ENCODE results near the gene SPOCK1. TPM values are rescaled to one million over a fixed set of nuclear protein-coding genes. Genes with fewer than 3 reads are reported as not detected.

SPOCK1 gene
- total RNA-seq, 1 experiment from 2014 or later = 4.0 TPM

- H3K4me1 ChIP-seq (ENCODE audit: insufficient read depth, low read length, poor library complexity, severe bottlenecking) = no peaks in the 10 kb centered on the region
- POLR2A ChIA-PET (ENCODE audit: low non-redundant PET) = no interaction called here
- no peaks in the 10 kb centered on the region for H3K9me3 ChIP-seq (ENCODE audit: low read depth, low read length, poor library complexity, severe bottlenecking)
- no peaks in the 10 kb centered on the region for H3K36me3 ChIP-seq (ENCODE audit: insufficient read depth, low read length, poor library complexity, severe bottlenecking)
- no peak for TF ChIP-seq EZH2 (IDR thresholded peaks at IDR 0.05; ENCODE audit: borderline replicate concordance, low read depth, low read length, poor library complexity, severe bottlenecking)
- TF ChIP-seq, protein P1, sequence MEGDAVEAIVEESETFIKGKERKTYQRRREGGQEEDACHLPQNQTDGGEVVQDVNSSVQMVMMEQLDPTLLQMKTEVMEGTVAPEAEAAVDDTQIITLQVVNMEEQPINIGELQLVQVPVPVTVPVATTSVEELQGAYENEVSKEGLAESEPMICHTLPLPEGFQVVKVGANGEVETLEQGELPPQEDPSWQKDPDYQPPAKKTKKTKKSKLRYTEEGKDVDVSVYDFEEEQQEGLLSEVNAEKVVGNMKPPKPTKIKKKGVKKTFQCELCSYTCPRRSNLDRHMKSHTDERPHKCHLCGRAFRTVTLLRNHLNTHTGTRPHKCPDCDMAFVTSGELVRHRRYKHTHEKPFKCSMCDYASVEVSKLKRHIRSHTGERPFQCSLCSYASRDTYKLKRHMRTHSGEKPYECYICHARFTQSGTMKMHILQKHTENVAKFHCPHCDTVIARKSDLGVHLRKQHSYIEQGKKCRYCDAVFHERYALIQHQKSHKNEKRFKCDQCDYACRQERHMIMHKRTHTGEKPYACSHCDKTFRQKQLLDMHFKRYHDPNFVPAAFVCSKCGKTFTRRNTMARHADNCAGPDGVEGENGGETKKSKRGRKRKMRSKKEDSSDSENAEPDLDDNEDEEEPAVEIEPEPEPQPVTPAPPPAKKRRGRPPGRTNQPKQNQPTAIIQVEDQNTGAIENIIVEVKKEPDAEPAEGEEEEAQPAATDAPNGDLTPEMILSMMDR (conservative IDR thresholded peaks at IDR 0.05; ENCODE audit: low read depth, low read length) = no peak
- intact Hi-C loops (cut with micrococcal nuclease; ENCODE audit: unreplicated experiment) = no loop called here
- H3K27ac ChIP-seq (ENCODE audit: low read depth, low read length, poor library complexity, severe bottlenecking) = no peak overlapping the region
- no peak overlapping the region for H3K4me3 ChIP-seq (ENCODE audit: low read depth, low read length, poor library complexity, severe bottlenecking)
- DNase-seq (ENCODE audit: low spot score) = no peak
- peaks cover 3% of the 10 kb centered on the region for H3K27me3 ChIP-seq (replicated peaks; ENCODE audit: insufficient read depth, low read depth, low read length, poor library complexity)
- CTCF ChIA-PET = no interaction called here
- BruUV-seq (replicated peaks) = no TSS peak
Measured at GRCh38 chr5:137215261-137215660, 283.9 kb downstream of the SPOCK1 start.

- intact Hi-C loops (cut with micrococcal nuclease; ENCODE audit: unreplicated experiment) = no loop called here
- CTCF ChIA-PET = no interaction called here
Measured at GRCh38 chr5:137214446-137215189, 284.5 kb downstream of the SPOCK1 start.

DNA sequence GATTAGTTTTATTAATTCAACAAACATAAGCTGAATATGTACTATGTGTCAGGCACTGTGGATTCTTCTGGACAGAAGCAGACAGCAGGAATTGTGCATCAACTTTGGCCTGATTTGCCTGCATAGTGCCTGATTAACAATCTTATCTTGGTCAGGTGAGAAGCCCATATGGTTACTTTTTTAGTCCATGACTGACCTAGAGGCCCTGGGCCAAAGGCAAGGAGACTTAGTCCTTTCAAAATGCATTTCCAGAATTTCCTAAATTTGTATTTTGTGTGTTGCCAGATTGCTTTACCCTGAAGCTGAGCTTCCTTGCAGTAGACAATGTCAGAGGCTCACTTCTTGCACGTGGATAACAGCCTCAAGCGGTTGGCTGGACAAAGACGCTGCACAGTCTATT, 286.7 kb downstream of the SPOCK1 start:
- POLR2A ChIA-PET (ENCODE audit: low non-redundant PET) = no interaction called here
- CTCF ChIA-PET = no interaction called here
- Histone ChIP-seq H3K27me3 (replicated peaks; ENCODE audit: insufficient read depth, low read depth, low read length, poor library complexity) (peaks cover 3% of the 10 kb centered on the region), H3K4me3 (ENCODE audit: low read depth, low read length, poor library complexity, severe bottlenecking) (no peak overlapping the region), H3K9me3 (ENCODE audit: low read depth, low read length, poor library complexity, severe bottlenecking) (no peaks in the 10 kb centered on the region), H3K27ac (ENCODE audit: low read depth, low read length, poor library complexity, severe bottlenecking) (no peak overlapping the region), H3K4me1 (ENCODE audit: insufficient read depth, low read length, poor library complexity, severe bottlenecking) (no peaks in the 10 kb centered on the region), H3K36me3 (ENCODE audit: insufficient read depth, low read length, poor library complexity, severe bottlenecking) (no peaks in the 10 kb centered on the region)
- BruUV-seq (replicated peaks) = no TSS peak
- intact Hi-C loops (cut with micrococcal nuclease; ENCODE audit: unreplicated experiment) = no loop called here
- TF ChIP-seq, protein P1 (conservative IDR thresholded peaks at IDR 0.05; ENCODE audit: low read depth, low read length) = no peak
- TF ChIP-seq EZH2 (IDR thresholded peaks at IDR 0.05; ENCODE audit: borderline replicate concordance, low read depth, low read length, poor library complexity, severe bottlenecking) = no peak
- no peak for DNase-seq (ENCODE audit: low spot score)

More at GRCh38 chr5:137214446-137215189, 284.5 kb downstream of the SPOCK1 start:
- Histone ChIP-seq H3K27ac (ENCODE audit: low read depth, low read length, poor library complexity, severe bottlenecking) (no peak overlapping the region), H3K36me3 (ENCODE audit: insufficient read depth, low read length, poor library complexity, severe bottlenecking) (no peaks in the 10 kb centered on the region), H3K4me3 (ENCODE audit: low read depth, low read length, poor library complexity, severe bottlenecking) (no peak overlapping the region), H3K27me3 (replicated peaks; ENCODE audit: insufficient read depth, low read depth, low read length, poor library complexity) (peaks cover 3% of the 10 kb centered on the region), H3K4me1 (ENCODE audit: insufficient read depth, low read length, poor library complexity, severe bottlenecking) (no peaks in the 10 kb centered on the region), H3K9me3 (ENCODE audit: low read depth, low read length, poor library complexity, severe bottlenecking) (no peaks in the 10 kb centered on the region)
- TF ChIP-seq, protein P1 (conservative IDR thresholded peaks at IDR 0.05; ENCODE audit: low read depth, low read length) = no peak
- TF ChIP-seq EZH2 (IDR thresholded peaks at IDR 0.05; ENCODE audit: borderline replicate concordance, low read depth, low read length, poor library complexity, severe bottlenecking) = no peak
- BruUV-seq (replicated peaks) = no TSS peak
- no peak for DNase-seq (ENCODE audit: low spot score)
- POLR2A ChIA-PET (ENCODE audit: low non-redundant PET) = no interaction called here

Measured in A673 (cell line).